HPDE6-E6E7 (cell line): Measurements from ENCODE around the gene ADSS2.

ENCODE experiments used
- DNase-seq: peaks from one replicate; pipeline ENCODE4 v3.0.0; 2011; ENCODE audit warnings: missing footprints; ENCODE audit errors: extremely low spot score

ADSS2 gene

GRCh38 chr1:244445320-244446181 lies 6.2 kb downstream of the ADSS2 start:
- no peak for DNase-seq

DNA sequence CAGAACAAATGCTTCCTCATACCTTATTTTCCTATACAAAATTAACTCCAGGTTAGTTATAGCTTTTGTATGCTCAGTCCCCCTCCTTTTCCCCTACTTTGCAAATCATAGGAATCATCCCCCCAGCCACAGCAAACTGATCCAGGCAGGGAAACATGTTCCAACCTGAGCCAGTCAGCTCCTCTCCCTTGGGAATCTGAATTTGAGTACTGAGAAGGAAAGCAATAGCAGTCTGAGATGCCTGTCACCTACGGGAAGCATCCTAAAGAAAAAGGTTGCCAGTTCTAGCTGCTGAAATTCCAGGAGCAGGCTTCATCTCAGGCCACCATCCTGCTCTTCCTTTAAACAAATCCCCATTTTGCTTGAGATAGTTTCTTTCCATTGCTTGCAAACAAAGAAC lies 6.9 kb downstream of the ADSS2 start:
- DNase-seq: no peak

DNA sequence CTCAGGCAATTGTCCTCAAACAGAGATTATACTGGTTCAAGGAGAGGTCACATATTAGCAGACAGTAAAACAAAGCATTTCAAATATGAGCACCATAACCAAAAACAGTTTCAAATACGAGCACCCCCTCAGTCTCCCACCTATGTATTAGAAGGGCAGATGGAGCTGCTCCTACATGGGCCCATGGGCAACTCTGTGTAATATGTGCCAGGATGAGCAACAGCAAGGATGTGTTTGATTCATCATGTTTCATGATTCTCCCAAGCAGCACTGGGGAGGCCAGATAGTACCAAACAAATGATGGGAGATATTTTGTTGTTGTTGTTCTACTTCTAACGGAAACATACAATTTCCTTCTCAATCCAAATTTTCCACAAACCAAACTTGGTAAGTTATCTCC lies 8.9 kb downstream of the ADSS2 start:
- DNase-seq: no peak

- DNase-seq: no peak
These were observed 12.2 kb downstream of the ADSS2 start for GRCh38 chr1:244439391-244440032.

DNA sequence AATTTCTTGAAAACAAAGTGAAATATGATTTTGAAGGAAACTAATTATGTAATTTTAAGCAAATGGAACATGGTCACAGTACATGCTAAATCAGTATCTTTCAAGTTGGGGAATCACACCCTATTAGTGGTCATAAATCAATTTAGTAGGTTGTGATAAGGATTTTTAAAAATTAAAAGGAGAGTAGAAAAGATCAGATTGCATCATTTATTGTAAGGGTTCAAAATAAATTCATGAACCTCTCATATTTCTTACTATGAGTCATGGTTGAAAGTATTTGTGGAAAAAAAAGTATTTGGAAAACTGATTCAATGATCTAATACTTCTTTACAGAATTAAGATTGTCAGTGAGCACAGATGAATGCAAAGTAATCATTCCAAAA lies 14.6 kb downstream of the ADSS2 start:
- DNase-seq: no peak

GRCh38 chr1:244436336-244437085 lies 15.2 kb downstream of the ADSS2 start:
- no peak for DNase-seq

DNA sequence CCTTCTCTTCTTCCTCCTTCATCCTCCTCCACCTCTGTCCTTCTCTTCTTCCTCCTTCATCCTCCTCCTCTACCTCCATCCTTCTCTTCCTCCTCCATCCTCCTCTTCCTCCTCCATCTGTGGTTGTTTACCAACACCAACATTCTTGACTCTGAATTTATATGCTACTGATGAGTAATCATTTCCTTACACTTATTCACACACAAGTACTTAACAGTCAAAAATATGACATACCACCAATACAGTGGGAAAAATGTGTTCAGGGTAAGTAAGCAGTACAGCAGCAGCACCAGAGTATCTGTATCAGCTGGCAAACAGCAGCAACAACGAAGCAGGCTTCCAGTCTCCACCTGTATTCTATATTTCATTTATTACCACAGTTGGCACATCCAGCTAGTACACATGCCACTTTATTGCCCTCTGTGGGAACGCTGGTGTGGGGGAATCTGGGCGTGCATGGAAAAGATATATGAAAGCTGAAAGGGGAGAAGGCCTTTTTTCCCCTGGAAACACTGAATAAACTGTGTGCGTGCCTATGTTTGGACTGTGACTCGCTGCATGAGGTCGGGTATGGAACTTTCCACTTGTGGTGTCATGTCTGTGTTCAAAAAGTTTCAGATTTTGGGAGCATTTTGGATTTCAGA lies 16.0 kb downstream of the ADSS2 start:
- DNase-seq: no peak

- no peak for DNase-seq
These were observed 20.5 kb downstream of the ADSS2 start for GRCh38 chr1:244431166-244431565.

- DNase-seq: no peak
These were observed 21.9 kb downstream of the ADSS2 start for GRCh38 chr1:244429818-244430217.

- DNase-seq: no peak
These were observed 24.1 kb downstream of the ADSS2 start for GRCh38 chr1:244427647-244428046.

DNA sequence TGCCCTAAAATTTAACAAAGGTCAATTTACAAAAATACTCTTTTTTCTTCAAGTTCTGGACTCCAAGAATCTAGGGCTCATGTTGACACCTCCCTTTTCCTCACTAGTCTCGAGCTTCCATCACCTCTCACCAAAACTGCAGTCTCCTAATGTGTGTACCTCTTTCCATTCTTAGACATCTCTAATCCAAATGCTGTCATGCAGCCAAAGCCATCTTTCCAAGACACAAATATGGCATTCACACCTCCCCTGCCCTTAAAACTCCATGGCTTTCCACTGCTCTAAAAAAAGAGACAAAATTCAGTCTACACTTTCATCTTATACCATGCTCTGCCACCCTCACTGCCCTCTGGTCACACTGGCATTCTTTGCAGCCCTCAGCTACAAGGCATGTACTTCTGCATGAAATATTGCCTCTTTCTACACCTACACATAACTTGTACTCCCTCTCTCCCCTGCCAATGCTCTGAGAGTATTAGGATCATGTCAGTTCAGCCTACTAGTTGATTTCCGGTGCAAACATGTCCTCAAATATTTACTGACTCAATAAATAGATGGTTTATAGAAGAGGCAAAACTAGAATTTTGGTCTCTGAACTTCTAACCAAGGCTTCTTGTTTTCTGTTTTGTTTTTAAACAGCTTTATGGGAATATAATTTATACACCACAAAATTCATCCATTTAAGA lies 26.9 kb downstream of the ADSS2 start:
- no peak for DNase-seq

DNA sequence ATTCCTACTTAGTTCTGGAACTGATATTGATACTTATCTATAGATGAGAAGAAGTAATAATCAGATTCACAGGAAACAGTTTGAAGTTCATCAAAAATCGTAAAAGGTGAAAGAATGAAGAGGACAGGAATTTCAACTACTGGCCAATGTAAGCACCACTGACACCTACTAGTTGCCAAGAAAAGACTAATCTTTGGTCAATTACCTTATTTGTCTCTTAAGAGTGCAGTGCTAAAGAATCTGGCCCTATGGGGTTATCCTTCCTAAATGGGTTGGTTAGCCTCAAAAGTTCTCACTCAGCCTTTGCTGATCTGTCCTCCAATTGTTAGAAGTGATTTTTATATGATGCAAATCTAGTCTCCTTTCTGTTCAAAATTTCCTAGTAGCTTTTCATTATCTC lies 29.5 kb downstream of the ADSS2 start:
- DNase-seq: no peak

DNA sequence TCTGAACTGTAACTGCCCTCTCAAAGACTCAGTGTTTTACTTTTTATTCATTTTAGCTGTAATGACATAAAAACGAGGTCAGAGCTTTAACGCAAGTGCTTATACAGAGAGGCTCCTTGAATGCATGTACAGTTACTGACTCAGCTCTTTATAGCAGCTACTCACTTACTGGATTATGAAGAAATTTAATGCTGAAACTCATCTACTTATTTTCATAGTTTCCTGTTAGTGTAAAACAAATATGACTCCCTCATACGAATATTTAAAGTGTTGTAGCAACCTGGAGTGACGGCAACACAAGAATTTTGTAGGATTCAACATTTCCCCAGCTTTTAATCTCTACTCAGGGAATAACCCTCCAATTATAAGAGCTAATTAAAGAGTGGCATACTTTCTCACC lies 32.7 kb downstream of the ADSS2 start:
- no peak for DNase-seq

DNA sequence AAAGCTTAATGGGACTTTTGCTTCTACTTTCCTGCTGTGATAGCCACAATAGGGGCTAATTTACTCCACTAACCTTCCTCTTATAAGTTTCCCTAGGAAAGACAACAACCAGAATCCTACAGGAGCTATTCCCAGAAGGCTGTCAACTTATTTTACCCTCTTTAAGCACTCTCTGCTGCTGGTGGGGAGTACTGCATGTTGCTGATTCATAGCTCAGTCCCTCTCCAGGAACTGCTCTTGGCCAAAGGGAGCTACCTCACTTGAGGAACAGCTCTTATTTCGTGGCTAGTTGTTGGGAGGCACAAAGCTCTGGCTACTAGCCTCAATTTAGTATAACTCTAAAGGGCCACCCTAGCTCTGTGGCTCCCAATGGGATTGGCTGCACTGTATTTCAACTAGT lies 37.2 kb downstream of the ADSS2 start:
- no peak for DNase-seq

DNA sequence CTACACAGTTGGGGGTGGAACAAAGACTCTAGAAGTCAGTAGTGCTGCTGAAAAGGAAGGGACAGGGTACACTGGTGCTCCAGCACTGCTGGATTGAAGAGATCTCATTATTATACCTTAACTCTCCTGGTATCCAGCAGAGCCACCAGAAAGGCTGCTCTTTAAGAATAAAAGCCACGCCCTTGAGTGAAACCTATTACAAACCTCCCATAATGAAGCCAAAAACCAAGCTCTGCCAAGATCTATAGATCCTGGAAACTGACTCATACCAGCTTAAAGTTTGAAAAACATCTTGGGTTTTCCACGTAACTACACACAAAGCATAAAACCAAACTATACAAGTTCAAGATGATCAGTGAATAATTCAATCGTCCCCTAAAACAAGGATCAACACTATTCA lies 38.0 kb downstream of the ADSS2 start:
- no peak for DNase-seq

DNA sequence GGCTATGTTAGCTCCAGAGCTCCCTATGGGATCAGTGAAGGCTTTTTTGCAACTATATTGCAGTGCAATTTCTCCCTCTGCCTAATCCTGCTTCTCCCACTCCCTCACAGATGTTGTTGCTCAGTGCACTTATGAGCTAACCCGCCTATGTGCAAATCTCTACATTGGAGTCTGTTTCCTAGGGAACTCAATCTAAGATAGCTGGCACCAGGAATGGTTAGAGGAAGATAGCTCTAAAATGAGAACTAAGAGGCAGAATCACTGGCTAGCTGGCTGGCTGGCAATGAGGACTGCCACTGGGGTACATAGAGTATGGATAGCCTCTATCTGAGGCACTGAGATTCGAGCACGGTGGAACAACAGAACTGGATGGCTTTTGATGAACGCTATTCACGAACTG lies 39.5 kb downstream of the ADSS2 start:
- DNase-seq: no peak

DNA sequence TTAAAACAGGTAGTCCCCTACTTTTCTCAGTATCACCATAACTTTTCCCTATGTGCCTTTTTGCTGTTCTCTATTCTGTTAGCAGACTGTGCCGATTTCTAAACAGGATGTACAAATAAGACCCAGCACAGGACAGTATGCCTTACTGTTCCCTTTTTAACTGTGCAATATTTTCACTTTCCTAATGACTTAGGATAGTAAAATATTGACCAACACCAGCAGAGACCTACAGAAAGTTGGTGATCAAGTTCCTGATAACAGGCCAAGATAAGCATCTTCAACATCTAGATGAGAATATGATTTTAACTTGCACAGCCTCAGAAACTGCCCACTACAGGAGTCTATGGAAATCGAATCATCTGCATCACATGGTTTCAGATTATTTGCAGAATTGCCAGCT lies 42.0 kb downstream of the ADSS2 start:
- no peak for DNase-seq

GRCh38 chr1:244406337-244406736 lies 45.4 kb downstream of the ADSS2 start:
- DNase-seq: no peak

DNA sequence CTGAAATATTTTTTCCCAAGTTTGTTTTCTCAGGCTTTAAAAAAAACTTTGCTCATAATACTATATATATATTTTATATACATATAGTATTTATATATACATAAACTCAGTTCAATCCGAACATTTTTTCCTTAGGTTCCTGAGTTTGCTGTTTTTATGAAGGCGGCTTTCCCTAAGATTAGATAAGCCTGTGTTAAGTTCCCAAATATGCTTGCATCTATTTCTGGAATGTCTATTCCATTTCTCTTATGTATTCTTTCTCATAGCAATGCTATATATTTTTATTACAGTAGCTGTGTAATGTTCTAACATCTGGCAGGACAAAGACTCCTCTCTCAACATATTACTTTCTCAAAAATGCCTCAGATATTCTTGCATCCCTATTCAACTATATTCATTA lies 45.9 kb downstream of the ADSS2 start:
- no peak for DNase-seq

- DNase-seq: no peak
These were observed 48.3 kb downstream of the ADSS2 start for GRCh38 chr1:244403431-244403830.

DNA sequence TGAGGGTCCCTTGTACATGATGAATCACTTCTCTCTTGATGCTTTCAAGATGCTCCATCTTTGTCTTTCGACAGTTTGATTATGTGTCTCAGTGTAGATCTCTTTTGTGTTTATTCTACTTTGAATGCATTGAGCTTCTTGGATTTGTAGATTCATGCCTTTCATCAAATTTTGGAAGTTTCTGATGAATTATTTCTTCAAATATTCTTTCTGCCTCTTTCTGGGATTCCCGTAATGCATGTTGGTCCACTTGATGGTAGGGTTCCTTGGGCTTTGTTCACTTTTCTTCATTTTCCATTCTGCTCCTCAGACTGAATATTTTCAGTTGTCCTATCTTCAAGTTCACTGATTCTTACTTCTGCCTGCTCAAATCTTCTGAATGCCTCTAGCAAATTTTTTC lies 50.7 kb downstream of the ADSS2 start:
- no peak for DNase-seq

GRCh38 chr1:244397131-244397530 lies 54.6 kb downstream of the ADSS2 start:
- DNase-seq: no peak
